Measurements from ENCODE around the gene LTF.
"Not testable (repeated sequence)": the region's sequence is repeated elsewhere in the genome, so short reads cannot be mapped to it uniquely, and the experiment has no call there.

Gene LTF

DNA sequence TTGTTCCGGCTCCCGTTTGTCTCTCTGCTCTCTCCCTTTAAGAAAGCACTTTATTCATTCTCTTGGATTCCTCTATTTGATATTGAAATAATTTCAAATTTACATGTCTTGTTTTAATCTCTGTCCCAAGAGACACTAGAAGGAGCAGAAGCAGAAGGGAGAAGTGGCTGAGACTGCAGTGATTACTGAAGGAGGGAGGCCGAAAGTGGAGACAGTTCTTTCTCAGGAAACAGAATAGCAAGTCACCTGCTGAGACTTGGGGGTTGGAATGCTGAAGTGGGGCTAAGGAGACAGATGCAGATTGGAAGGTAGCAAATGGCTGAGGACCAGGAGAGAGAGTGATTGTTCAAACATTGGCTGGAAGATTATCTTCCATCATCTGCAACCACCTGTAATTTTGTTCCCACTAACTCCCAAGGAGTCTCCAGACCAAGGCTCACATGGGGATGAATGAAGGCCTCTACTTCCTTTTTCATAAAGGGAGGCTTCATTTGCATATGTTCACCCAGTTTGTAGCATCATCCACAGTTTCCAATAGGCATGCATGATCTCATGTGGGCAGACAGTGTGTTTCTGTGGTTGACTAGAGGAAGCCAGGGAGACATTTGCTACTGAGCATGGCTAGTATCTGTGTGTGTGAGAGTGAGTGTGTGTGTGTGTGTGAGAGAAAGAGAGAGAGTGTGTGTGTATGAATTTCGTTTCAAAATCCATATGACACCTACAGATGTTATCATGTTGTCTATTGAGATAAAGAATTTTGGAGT is 24.0 kb downstream of the LTF start:
- DNase-seq (ENCODE audit: low read depth), result peak; percentile 10

DNA sequence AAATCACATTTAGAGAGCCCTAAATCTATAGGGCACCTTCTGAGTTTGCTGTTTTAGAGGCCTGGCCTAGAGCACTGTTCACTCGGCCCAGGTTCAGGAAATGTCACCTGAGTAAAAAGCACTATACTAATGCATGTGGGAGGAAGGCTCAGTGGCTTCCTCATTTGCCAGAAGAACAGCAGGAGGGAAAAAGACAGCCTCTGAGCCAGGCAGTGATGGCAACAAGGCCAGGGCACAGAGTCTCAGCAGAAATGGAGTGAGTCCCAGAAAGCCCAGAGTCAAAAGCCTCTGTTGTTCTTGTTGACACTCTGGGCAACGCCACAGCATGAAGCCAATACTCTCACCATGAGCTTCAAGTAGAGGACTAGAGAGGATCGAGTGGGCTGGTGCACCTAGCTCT is 25.9 kb downstream of the LTF start:
- no peak for DNase-seq (ENCODE audit: low read depth)

DNA sequence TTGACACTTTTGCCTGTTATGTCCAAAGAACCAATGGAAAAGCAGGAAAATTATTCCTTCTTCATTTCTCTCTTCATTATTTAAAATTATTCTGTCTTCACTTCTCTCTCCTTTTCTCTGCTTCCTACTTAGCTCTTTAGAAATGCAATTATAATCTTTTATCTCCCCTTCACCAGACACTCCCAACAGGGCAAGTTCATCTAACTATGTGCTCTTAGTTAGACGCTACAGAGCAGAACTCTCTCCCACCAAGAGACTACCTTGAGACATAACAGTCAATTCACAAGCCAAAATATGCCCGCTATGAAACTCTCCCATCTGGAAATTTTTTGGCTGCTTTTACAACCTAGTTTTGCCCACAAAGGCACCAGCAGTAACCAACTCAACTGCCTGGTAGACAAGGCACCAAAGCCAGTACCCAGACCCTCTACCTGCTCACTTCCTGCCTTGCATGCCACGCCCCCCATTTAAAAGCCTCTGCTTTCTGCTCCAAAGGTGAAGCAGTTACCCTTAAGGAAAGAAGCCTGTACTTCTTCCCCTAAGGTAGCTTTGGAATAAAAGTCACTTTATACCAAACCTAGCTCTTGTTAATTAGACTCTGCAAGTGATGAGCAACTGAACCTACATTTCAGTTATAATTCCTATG is 29.5 kb downstream of the LTF start:
- no peak for DNase-seq (ENCODE audit: low read depth)

DNA sequence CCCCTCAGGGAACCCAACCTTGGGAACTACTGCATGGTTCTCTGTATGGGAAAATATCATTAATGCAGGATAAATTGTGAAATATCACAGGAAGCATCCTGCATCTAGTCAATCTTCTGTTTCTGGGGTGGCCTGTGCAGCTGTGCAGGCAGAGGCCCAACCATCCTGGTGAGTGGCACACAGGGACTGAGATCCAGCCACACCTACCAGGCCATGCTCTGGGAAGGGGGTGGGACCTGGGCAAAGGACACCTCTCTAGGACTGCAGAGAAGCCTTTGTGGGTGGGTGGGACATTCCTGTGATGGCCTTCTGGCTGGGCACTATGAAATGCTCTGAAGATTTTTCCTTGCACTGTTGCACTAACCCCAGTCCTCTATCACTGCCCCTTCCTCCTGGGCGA is 30.9 kb downstream of the LTF start:
- DNase-seq (ENCODE audit: low read depth), result no peak

DNA sequence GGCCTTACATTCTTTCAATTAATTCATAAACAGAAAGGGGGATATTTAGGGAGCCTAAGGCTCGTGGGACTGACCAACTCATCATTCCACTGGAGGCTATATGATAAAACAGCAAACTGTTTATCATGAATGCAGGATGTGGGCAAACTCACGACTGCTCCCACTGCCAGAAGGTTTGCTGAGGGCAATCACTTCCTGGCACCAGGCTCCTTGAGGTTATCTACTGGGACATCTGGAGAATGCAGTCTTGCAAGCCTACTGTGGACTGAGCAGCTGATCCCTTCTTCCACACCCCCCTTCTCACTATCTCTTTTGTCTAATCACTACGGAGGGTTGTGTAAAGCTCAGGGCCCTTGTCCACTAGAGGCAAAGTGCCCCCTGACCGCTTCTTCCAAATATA is 31.6 kb downstream of the LTF start:
- not testable (repeated sequence) for DNase-seq (ENCODE audit: low read depth)

DNA sequence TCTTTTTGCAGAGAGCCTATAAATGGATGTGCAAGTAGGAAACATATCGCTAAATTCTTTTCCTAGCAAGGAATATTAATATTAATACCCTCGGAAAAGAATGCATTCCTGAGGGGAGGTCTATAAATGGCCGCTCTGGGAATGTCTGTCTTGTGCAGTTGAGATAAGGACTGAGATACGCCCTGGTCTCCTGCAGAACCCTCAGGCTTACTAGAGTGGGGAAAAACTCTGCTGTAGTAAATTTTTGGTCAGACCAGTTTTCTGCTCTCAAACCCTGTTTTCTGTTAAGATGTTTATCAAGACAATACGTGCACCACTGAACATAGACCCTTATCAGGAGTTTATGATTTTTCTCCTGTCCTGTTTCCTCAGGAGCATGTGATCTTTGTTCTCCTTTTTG is 32.8 kb downstream of the LTF start:
- not testable (repeated sequence) for DNase-seq (ENCODE audit: low read depth)

DNA sequence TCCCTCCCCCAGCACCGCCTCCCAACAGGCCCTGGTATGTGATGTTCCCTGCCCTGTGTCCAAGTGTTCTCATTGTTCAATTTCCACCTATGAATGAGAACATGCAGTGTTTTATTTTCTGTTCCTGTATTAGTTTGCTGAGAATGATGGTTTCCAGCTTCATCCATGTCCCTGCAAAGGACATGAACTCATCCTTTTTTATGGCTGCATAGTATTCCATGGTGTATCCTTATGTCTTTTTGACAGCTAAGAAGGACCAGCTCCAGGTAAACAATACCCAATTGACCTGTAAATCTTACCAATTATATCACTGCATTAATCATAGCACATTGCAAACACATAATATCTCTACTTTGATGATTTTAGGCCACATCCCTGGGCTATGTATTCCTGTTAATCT is 33.8 kb downstream of the LTF start:
- DNase-seq (ENCODE audit: low read depth), result not testable (repeated sequence)

DNA sequence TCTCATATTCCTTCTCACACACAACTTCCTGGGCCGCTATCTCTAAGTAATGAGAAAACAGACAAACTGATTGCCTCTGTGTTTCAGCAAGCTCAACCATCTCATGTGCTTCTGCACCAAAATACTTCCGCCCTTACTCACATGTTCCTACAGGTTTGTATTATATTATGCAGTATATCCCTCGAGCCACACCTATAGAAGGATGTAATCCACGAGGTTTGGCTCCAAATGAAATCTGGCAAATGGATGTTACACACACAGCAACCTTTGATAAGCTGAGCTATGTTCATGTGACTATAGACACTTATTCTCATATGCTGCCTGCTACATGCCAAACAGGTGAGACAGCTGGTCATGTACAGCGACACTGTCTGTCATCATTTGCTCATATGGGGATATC is 35.0 kb downstream of the LTF start:
- DNase-seq (ENCODE audit: low read depth), result no peak

DNA sequence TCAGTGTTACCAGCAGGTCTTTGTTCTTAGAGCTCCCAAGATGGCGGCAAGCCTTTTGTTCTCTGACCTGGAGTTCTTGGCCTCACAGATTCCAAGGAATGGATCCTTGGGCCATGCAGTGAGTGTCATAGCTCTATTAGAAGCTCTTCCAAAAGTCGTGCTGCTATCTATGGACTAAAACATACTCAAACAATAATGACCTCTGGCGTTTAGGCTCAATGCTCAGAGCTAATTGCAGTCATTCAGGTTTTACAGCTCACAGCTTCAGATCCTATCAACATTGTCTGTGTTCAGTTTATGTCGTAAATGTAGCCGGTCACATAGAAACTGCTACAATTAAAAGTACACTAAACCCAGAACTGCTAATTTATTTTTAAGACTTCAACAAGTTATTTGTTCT is 35.5 kb downstream of the LTF start:
- no peak for DNase-seq (ENCODE audit: low read depth)

DNA sequence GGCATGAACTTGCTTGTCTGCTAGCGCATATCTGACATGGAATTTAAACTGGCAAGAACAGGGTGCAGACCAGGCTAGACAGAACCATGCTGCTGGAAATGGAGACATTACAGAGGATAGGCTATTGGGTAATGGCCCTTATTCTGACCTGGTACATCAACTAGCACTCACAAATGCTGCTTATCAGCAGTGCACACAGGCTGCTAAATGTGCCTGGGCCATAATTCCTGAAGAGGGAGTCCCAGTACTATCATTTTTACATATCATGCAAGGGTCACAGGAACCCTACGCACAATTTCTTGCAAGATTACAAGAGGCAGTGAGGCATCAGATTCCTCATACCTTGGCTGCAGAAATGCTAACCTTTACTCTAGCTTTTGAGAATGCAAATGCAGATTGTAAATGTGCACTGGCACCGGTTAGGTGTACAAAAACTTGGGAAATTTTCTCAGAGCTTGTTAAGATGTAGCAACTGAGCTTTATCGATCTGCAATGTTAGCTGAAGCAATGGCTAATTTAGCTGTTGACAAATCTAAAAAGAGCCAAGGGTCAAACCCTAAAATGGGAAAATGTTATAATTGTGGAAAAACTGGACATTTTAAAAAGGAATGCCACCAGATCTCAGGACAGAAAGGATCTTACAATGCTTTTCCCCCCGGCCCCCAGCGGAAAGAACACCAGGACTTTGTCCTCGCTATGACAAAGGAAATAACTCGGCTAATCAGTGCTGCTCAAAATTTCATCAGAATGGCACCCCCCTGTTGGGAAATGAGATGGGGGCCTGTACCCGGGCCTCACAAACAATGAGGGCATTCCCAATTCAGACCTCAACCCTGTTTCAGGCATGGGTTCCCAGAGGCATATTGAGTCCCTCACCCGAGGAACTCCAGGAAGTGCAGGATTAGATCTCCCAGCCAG is 36.5 kb downstream of the LTF start:
- DNase-seq (ENCODE audit: low read depth), result no peak

DNA sequence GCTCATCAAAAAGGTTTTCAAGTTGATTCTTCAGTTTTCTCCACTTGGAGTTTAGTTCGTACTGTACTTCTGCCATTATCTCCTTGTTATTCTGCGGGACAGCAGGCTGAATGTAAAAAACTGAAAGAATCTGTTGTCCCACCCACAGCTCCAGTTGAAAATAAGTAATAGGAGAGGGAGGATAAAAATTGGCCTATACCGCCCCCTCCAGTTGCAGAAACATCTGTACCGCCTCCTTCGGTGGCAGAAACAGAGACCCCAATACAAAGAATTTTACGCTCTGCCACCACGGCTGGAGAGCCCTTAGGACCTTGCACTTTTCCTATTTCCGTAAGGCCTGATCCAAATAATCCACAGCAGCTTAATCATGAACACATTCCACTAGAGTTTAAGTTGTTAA is 37.3 kb downstream of the LTF start:
- DNase-seq (ENCODE audit: low read depth), result not testable (repeated sequence)

DNA sequence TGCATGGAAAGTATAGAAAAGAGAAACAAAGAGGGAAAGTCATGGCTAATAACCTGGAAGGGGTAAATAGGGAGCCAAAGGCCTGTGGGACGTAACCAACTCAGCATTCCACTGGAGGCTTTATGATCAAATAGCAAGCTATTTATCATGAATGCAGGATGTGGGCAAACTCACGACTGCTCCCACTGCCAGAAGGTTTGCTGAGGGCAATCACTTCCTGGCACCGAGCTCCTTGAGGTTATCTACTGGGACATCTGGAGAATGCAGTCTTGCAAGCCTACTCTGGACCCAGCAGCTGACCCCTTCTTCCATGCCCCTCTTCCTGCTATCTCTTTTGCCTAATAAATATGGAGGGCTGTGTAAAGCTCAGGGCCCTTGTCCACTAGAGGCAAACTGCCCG is 38.2 kb downstream of the LTF start:
- DNase-seq (ENCODE audit: low read depth), result not testable (repeated sequence)

DNA sequence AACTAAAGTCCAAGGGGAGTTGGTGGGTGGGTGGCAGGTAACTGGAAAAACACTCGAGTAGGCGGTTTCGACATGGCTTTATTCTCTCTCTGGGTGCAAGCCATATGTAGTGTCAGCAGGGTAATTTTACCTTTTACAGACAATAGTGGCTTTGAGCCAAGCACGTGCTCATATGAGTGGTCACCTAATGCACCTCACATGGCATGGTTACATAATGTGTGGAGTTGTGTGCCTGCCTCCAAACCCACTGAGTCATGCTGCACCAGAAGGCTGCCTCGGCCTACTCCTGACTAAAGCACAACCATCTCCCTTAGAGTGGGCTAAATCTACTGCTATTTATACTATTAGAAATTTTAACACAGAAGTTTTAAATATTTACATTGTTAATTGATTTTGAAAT is 41.1 kb downstream of the LTF start:
- DNase-seq (ENCODE audit: low read depth), result no peak

DNA sequence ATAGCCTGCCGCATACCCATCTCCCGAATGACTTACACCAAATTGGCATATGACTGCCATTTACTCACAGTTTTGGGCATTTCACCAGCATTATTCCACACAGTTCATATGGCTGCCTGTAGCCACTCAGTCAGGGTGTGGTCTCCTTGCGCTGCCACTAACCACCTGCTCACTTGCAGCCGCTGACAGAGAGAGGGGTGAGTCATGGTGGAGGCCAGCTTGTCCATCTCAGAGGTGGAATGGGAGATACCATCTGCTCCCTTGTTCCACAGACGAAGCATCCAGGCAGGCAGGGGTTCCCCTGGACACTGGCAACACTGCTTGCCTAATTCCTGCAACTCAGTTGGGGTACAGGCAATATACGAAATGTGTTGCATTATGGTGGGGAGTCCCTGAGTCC is 42.1 kb downstream of the LTF start:
- no peak for DNase-seq (ENCODE audit: low read depth)

DNA sequence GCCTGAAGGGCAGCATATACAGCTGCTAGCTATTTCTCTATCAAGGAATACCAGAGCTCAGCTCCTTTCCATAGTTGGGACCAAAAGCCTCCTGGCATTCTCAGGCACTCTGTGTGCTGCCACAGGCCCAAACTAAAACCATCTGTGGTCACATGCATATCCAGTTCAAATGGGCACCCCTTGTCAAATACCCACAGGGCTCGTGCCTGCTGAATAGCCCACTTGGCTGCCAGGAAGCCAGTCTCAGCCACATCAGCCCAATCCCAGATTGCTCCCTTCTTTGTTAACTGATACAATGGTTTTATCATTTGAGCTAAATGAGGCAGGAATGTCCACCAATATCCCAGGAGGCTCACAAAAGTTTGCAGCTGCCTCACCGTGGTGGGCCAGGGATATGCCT is 43.8 kb downstream of the LTF start:
- no peak for DNase-seq (ENCODE audit: low read depth)

DNA sequence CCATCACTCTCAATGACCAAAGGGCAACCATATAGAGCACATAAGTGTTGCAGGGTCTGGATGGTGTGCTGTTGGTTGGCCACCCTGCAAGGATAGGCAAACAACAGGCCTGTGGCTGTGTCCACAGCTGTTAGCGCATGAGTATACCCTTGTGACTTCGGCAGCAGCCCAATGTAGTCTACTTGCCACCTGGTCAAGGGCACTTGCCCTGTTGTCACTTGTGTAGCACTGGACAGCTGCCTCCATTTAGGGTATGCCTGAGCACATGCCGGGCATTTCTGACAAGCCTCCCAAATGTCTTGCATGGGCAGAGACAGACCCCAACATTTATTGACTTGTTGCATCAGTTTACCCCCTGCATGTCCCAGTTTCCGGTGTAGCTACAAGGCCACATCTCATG is 44.9 kb downstream of the LTF start:
- DNase-seq (ENCODE audit: low read depth), result no peak

DNA sequence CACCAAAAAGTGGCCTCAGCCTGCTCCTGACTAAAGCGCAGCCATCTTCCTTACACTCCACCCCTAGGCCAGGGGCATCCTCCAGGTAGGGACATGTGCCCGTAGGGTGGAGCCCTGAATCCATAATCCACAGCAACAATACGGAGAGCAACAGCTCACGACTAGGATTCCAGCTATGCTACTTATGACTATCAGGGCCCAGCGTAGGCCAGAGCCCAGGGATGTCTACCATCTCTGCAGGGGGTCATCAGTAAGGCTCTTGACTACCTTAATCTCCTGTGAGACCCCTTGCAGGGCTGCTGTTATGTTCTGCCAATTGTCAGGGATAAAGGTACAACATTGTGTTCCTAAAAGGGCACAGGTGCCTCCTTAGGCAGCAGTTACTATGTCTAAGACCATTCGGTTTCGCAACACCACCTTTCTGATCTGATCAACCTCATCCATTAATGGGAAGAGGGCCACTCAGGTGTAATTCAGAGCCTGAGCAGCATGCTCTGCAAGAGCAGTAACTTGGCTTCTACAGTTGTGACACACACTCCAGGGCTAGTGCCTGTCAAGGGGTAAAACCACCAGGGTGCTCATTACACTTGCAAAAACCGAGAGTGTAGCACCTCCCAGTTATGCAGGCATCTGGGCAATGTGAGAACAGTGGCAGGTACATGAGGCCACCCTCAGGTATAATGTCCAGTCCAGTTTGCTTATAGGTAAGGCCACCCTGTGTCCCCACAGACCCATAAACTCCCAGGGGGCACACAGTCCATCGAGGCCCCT is 46.7 kb downstream of the LTF start:
- DNase-seq (ENCODE audit: low read depth), result no peak

DNA sequence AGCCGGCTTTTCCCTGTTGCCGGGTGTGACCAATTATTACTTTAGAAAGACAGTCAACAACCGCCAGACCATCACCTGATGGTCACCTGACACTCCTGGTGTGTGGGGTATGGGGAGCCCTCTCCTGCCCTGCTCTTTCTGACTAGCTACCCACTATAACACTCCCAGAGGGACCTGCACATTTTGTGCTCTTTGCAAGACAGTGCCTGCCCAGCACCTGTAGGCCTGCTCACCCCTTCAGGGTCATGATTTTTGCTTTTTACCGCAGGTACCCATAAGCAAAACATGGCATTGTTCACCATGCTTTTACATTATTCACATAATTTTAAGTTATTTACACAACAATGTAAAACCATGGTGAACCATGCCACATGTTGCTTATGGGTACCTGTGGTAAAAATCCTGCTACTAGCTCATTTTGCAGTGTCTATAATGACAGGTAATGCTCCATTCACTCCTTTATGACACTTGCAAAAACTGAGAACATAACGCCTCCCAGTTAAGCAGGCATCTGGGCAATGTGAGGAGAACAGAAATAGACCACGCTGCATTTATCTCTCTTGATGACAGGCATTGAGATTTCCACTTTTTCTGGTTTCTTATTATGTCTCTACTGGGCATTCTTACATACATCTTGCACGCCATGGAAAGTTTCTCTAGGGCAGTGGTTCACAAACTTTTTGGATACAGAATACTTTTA is 47.7 kb downstream of the LTF start:
- DNase-seq (ENCODE audit: low read depth), result no peak

DNA sequence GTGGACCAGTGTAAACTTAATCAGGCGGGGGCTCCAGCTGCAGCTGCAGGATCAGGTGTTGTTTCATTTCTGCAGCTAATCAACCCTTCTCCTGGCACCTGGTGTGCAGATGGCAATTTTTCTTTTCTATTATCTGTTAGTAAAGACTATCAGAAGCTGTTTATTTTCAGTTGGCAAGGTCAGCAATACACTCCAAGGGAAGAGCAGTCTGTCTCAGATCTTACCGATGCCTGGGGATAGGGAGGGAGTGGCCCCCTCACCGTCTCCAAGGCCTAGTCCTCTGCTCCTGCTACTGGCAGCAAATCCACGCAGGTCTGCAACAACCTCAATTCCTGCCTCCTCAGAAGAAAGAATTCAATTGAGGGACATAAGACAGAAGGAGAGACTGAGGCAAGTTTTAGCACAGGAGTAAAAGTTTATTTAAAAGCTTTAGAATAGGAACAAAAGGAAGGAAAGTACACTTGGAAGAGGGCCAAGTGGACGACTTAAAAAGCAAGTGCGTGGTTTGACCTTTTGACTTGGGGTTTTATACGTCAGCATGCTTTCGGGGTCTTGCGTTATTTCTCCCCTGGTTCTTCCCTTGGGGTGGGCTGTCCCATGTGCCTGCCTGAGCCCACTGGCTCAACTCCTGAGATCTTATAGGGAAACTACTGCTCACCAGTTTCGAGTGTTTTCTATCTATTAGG is 48.4 kb downstream of the LTF start:
- no peak for DNase-seq (ENCODE audit: low read depth)

DNA sequence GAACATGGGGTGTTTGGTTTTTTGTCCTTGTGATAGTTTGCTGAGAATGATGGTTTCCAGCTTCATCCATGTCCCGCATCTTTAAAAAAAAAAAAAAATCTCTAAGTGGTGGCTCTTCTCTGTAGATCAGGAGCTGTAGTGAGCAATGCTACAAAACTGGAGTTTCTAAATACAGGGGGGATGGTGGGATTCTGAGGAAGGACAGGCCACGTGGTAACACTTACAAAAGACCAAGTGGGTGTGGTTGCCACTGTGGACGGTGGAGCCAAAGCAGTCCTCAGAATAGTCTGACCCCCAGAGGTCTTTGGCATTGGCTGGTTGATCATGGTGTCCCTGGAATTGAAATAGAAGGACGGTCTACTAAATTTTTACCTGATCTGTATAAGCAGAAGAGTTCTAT is 50.0 kb downstream of the LTF start:
- no peak for DNase-seq (ENCODE audit: low read depth)

DNA sequence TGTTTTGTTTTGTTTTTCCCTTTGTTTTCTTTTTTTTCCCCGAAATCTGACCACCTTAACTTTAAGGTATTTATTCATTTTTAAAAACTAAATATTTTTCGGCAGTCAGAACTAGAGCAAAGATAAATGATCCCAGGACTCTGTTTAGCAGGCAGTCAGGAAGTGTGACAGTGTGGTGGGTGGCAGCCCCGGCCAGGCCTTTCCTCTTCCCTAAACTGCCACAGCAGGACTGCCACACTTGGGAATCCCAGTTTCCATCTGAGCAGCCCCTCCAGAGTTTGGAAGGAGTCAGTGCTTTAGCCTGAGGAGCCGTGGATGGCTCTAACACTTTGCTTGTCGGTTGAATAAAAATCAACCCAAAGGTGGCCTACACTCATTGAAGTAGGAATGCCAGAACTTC is 50.8 kb downstream of the LTF start:
- no peak for DNase-seq (ENCODE audit: low read depth)
